HL-60/S4 (cell line): ENCODE data around the gene DFFA.
"Not testable (repeated sequence)": the region's sequence is repeated elsewhere in the genome, so short reads cannot be mapped to it uniquely, and the experiment has no call there.

Source experiments
- in situ Hi-C: fragments of 300-500 bp; cut with MboI; formaldehyde crosslinking; loops from 2 replicates; pipeline ENCODE4 v1.14.3; 2022; ENCODE audit warnings: low sequenced_read_pairs

The DFFA gene

DNA sequence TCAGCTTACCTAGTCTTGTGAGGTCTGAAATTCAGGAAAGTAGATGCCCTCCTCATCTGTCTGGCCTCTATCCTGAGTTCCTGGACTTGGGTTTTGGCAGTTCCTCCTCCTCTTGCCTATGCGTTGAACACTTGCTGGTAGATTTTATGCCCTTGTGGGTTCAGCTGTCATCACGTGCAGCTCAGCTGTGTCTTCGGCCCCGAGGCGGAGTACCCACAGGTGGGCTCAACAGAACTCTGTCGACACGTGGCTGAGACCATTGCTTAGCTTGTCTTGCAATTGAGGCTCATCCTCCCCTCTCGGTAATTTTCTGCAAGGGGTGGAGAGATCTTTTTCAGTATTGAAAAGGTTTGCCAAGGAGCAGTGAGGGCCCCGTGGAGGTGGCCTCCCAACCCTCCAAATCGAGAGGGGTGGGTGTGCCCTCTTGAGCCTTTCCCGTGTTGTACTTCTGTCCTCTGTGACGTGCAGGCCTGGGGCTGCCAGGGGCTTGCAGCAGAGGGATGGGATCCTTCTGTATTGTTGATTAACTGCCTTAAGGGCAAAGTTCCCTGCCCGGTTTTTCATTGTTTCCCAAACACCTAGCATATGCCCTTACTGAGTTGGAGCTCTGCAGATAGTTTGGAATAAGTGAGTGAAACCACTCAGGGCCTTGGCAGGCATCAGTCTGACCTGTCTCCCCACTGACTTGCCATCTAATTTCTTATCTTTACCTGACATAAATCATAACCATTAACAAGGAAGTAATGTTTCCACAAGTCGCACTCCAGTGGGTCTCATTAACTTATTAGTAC is 39.2 kb downstream of the DFFA start:
- in situ Hi-C loops = no loop called here

DNA sequence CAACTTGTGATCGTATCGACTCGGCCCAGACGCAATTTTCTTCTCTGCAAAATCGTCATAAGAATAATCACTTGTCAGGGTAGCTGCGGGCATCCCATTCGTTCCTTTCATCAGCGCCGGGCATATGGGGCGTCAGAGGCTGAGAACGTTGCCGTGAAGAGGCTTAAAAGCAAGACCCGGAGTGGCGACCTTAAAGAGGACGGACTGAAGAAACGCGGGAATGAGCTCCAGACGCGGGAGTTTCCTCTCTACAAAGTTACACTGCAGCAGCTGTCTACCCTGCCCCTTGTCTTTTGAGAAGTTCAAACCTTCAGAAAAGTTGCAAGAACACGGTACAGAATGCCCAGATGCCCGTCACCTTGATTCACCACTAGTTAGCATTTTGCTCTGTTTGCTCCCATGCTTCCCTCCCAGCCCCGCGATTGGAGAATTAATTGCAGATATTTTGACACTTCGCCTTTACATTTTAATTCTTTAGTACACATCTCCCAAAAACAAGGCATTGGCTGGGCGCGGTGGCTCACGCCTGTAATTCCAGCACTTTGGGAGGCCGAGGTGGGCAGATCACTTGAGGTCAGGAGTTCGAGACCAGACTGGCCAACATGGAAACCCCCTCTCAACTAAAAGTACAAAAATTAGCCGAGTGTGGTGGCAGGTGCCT is 41.1 kb downstream of the DFFA start:
- in situ Hi-C loops = no loop called here

GRCh38 chr1:10430216-10431069 is 41.9 kb downstream of the DFFA start, which contains the start of gene CENPS:
Gene CENPS (plus strand): TSS chr1:10430433. CDS start chr1:10430518, 85 bp downstream.
- in situ Hi-C loops = no loop called here

DNA sequence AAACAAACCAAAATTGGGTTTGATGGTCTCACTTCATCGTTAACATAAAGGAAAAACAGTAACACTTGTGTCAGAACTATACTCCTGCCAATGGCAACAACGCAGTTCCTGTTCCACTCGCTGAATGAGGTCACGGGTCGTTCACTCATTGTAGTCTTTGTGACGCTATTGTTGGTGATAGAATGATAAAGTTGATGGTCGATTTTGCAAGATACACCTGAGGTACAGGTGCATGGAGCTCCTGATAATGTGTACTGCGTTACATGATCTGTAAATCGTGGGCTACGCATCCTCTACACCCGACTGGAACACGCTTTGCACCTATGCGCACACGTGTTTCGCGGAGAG is 42.5 kb downstream of the DFFA start:
- in situ Hi-C loops = no loop called here

GRCh38 chr1:10428984-10429383 is 43.3 kb downstream of the DFFA start:
- in situ Hi-C loops = no loop called here

DNA sequence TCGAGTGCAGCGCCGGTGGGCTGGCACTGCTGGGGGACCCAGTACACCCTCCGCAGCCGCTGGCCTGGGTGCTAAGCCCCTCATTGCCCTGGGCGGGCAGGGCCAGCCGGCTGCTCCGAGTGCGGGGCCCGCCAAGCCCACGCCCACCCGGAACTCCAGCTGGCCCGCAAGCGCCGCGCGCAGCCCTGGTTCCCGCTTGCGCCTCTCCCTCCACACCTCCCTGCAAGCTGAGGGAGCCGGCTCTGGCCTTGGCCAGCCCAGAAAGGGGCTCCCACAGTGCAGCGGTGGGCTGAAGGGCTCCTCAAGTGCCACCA is 45.8 kb downstream of the DFFA start:
- in situ Hi-C loops = not testable (repeated sequence)

DNA sequence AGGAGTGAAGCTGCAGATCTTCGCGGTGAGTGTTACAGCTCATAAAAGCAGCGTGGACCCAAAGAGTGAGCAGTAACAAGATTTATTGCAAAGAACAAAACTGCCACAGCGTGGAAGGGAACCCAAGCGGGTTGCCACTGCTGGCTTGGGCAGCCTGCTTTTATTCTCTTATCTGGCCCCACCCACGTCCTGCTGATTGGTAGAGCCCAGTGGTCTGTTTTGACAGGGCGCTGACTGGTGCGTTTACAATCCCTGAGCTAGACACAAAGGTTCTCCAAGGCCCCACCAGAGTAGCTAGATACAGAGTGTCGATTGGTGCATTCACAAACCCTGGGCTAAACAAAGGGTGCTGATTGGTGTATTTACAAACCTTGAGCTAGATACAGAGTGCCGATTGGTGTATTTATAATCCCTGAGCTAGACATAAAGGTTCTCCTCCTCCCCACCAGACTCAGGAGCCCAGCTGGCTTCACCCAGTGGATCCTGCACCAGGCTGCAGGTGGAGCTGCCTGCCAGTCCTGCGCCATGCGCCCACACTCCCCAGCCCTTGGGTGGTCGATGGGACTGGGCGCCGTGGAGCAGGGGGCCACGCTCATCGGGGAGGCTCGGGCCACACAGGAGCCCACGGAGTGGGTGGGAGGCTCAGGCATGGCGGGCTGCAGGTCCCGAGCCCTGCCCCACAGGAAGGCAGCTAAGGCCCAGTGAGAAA is 46.3 kb downstream of the DFFA start:
- in situ Hi-C loops = not testable (repeated sequence)

- in situ Hi-C loops = no loop called here
These were observed 47.7 kb downstream of the DFFA start for GRCh38 chr1:10424651-10425050.

DNA sequence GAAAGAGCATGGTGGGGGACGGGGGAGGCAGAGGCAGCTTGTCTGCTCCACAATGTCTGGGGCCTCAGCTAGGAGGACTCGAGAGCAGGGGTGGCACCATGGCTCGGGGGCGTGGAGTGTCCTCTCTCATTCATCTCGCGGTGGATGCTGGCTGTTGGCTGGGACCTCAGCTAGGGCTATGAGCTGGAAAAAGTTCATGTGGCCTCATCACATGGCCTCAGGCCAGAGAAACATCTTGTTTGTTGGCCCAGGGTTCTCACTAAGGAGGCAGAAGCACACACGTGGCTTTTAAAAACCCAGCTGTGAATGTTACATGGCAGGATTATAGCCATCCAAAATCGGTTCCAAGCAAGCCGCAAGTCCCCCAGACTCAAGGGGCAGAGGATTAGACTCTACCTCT is 48.3 kb downstream of the DFFA start:
- in situ Hi-C loops = no loop called here

GRCh38 chr1:10421637-10422036 is 50.7 kb downstream of the DFFA start:
- in situ Hi-C loops = no loop called here

DNA sequence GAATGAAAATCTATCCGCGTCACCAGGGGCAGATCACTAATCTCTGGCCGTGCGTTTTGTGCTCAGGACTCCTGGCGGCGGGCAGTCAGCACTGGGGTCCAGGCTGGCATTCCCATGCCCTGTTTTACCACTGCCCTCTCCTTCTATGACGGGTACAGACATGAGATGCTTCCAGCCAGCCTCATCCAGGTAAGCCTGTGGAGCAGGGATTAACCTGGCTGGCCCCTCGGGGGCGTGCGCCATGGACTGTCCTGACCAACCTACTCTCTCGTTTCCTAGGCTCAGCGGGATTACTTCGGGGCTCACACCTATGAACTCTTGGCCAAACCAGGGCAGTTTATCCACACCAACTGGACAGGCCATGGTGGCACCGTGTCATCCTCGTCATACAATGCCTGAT is 53.0 kb downstream of the DFFA start:
- in situ Hi-C loops = no loop called here

GRCh38 chr1:10418741-10419140 is 53.6 kb downstream of the DFFA start:
- in situ Hi-C loops = not testable (repeated sequence)

GRCh38 chr1:10415967-10416366 is 56.4 kb downstream of the DFFA start:
- in situ Hi-C loops = not testable (repeated sequence)

DNA sequence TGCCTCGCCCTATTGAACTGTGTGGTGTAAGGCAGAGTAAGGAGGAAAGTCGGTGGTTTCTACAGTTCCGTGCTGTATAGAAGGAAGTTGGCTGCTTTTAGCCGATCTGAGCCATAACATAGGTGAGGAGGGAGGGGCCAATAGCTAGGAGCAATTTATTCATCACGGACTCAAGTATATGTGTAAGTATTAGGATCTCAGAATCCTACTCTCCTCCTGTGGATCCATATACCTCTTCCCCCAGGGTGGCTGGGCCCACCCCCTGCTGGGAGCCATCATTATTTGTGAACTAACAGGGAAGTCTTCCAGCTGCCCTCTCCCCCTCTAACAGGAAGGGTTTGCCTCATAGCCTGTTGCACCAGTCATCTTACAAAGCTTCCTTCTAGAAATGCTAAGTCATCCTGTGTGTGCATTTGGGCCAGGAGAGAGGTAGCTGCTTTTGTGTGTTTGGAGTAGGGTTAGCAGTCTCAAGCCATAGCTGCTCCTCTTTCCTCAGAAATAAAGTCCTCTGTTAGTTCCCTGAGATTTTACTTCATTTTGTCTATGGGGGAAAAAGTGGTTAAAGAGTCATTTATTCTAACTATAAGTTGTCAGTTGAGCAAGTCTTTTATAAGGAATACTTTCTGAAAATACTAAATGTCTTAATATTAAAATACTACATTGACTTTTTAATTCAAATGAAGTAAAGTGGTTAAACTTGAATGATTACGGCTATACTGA is 57.0 kb downstream of the DFFA start:
- in situ Hi-C loops = no loop called here

DNA sequence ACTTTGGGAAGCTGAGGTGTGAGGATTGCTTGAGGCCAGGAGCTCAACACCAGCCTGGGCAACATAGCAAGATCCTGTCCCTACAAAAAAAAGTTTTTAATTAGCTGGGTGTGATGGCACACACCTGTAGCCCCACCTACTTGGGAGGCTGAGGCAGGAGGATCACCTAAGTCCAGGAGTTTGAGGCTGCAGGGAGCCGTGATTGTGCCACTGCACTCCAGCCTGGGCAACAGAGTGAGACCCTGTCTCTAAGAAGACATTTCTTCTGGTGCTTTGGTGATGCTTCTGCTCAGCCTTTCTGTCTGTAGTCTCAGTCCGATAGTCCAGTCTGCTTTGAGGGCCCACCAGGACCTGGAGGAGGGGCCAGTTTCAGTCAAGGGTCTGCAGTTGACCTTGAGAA is 65.1 kb downstream of the DFFA start:
- in situ Hi-C loops = no loop called here
